Activated CD4-positive, alpha-beta T cell treated with anti-CD3 and anti-CD28 coated beads, Interleukin-2, amount 50 U/mL, for 48 hours (primary cell): ENCODE measurements around the gene EGFL8.
"Not testable (repeated sequence)": the region's sequence is repeated elsewhere in the genome, so short reads cannot be mapped to it uniquely, and the experiment has no call there.

ENCODE experiments used
- DNase-seq, 2 experiments: peaks; one replicate each; pipeline ENCODE4 v3.0.0-alpha.2; 2020

The EGFL8 gene

DNA sequence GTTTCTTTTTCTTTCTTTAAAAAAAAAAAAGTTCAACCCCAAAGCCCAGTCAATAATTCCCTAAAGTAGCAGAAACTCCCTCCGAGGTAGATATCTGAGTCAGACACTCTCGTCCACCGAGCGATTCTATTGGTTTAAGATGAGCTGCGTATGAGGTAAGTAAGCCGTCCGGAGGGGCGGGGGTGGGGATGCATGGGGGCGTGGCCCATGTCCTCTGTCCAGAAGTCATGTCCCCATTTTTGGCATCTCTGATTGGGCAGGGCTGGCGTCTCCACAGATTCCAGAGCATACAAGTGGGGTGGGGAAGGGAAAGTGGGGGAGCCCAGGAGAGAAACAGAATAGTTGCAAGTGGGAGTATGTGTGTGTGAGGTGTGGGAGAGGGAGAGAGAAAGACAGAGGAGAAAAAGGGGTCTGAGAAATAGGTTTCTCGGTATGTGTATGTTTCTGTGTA lies 21.3 kb downstream of the EGFL8 start:
- DNase-seq: peak; percentile 72 to 78

DNA sequence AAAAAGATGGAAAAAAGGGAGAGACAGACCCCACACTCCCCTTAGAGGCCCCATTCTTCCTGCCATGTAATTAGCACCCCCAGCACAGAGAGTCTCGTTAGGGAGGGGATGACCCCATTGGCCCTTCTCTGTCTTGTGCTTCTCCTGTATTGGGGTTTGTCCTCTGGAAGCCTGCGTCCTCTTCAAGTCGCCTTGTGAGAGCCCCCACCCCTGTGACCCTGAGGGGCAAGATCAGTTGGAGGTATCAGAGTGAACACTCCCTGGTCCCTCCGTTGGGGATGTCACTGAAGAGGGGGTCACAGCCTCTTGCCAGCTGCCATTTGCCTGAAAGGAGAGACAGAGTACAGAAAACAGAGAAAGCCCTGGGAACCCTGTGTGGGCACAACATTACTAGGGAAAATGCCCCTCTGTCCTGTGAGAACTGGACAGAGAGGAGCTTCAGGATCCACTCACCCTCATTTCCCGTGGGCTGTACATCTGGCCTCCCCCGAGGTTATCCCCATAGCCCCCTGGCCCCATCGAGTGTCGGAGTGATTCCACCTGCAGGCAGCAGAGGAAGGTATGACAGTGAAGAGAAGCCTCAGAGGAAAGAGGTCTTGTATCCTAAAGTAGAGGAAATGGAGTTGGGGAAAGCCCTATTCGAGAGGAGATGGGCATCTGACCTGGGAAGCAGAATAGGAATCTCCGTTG lies 21.9 kb downstream of the EGFL8 start:
- not testable (repeated sequence) for DNase-seq

DNA sequence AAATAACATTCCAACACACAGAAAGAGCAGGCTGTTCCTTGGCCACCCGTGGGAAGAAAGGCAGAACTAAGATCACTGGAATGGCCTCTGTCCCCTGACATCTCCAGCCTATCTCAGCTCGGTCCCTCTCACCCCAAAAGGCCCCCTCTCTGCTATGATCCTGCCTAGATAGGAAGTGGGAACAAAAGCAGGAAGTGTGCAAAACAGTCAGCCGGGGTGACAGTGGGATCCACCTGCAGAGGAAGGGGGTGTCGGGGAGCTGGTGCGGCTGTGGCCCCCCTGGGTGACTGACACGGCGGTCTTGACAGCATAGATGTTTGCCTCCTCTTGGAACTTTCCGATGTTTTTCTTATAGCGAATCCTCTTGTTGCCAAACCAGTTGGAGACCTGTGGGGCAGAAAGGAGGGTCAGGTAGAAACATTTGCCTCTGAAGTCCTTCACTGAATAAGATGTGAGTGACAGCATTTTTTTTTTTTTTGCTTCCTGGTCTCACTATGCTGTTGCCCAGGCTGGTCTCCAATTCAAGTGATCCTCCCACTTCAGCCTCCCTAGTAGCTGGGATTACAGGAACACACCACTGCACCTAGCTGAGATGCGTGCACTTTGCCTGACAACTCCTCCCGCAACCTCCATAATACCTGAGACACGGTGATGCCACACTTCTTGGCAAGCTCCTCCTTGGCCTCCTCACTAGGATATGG lies 22.8 kb downstream of the EGFL8 start:
- DNase-seq: no peak

DNA sequence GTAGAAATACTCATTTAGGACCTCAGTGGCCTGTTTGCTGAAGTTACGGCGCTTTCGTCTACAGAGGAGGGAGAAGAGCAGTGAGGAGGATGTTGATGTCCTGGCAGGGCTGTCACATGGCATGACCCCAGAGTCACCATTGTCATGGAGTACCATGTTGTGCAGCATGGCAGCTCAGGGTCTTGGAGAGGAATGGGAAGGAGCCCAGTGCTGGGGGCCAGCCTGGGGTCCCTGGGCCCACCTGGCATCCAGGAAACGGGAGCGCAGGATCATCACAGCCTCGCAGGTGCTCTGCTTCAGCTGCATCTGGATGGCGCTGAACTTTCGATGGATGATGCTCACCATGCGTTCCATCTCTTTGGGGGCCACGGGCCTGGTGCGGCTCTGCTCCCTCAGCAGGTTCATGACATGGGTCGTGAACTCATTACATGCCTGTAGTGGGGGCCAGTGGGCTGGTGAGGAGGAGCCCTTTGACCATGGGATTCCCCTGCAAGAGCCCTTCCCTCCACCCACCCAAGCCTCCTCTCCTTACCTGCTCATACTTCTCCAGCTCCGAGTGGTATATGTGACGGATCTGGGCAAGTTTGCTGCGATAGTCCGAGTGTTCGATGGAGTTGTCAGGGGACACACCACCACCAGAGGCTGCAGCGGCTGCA lies 23.5 kb downstream of the EGFL8 start:
- not testable (repeated sequence) for DNase-seq

DNA sequence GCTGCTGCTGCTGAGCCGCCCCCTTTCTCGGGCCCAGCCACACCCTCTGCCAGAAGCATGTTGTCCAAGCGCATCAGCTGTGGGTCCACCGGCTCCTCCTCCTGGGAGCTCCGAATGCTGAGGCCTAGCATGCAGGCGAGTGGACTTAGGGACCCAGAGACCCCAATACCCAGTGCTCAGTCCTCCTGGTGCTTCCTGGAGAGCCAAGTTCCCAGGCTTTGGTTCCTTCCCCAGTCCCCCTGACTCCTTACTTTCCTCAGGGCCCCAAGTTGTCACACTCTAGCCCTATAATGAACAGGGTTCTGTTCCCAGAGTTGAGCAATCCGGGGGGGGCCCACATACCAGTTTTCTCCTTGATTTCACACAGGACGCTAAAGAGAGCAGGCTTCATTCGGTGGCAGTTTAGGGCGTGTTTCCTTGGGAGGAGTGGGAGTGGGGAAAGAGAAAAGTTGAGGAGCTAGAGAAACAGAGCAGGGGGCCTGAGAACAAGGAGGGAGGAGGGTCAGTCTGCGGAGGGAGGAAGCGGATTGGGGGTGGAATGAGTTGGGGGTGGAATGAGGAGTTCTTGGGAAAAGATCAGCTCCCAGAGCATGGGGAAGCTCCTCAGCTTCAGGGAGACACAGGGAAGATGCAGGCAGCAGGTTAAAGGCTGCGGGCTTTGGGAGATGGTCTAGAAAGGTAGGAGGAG lies 24.1 kb downstream of the EGFL8 start:
- DNase-seq: no peak

DNA sequence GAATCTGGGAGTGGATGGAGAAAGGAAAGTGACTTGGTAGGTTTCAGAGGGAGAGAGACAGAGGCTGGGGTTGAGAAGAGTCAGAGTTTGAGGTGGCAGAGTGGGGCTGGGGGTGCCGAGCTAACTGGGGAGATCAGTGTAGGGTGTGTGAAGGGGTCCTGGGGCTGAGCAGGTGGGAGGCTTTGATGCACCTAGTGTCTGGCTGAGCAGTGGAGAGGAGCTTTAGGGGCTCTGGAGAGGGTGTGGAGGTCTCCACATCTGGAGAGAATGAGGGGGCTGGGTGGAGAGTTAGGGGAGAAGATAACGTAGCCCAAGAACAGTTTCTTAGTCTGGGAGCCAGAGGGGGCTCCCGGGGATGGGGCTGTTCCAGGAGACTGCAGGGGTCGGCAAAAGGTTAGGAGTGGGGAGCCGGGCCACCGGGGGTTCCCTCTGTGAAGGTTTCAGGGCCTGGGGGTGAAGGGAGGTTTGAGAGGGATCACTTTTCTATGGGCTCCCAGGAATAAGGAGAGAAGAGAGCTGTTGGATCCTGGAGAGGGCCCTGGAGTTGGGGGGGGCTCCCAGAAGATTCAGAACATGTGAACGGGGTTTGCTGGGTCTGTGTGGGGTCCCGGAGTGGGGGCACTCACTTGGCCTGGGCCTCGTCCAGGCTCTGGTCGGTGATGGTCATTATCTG lies 24.8 kb downstream of the EGFL8 start:
- no peak for DNase-seq

DNA sequence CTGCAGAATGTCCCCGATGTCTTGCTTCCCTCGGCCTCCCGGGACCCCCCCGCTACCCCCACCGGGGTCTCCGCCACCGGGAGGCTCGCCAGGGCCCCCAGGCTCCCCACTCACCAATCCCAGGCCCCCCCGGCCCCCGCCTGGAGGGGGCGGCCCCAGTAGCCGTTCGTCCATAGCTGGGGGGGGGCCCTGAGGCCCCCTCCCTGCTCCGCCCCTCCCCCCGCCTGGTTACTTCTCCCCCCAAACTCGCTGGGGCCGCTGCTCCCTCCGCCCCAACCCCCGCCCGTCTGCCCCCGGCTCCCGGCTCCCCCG lies 25.3 kb downstream of the EGFL8 start:
- no peak for DNase-seq

DNA sequence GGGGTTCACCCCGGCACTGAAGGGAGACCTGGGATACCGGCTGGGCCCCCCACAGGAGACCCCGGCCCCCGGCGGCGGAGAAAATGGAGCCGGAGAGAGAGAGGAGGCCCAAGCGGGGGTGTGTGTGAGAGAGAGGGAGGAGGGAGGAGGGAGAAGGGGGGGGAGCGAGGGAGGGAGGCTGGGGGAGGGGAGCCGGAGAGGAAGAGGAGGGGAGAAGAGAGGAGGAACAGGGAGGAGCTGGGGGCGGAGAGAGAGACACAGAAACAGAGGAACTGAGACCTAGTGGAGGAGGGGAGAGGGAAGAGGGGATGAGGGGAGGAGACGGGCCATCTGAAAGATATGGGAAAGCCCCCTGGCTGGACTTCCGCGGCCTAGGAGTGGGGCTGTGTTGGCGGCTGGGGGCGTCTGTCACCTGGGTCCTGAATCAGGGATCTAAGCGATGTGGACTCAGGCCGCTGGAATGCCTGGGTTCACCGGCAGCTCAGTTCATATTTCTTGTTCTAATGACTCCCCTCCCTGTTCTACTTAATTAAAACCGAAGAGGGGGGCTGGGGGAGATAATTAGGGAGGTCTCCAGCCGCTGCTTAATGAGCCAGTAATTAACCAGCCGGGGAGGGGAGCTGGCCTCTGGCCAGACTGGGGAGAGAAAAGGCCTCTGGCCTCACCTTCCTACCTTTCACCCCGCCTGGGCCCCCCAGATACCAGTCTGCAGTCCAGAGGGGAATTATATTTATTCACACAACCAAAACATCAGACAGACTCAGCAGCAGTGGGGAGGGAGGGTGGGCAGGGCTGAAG lies 25.9 kb downstream of the EGFL8 start, which contains the start of gene PBX2:
Gene PBX2 (minus strand): TSS at position 149 of the 798 bp plus-strand sequence. CDS start 287 bp downstream, outside the sequence.
- DNase-seq: peak; percentile 90 to 92

DNA sequence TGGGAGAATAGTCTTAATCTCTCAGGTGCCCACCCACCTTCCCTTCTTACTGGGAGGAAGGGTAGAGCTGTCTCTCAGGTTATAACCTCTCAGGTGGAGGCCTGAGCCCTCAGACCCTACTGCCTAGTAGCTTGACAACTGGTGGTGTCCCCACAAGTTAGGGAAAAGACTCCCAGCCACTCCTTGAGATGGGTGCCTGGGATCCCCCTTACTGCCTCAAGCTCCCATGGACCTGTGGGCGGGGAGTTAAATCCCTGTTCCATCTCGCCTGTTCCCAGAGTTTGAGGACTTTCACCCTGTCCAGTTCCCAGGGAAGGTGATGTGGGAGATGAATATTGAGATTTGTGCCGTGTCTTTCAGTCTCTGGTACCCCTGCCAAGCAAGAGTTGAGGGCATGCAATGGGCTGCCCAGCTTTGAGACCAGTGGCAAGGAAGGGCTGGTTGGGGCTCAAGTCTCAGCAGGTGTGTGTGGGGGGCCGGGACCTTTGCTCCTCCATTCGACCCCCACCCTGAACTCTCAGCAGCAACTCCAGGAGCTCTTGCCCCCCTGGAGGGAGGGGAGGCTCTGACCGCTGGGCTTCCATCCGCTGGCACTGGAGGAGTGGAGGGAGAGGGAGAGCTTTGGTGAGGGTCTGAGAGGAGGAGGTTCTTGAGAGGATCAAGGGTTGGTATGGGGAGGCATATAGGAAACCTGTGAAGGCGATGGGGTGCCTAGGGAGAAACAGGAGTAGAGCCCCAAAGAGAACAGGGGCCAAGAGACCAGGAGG lies 26.7 kb downstream of the EGFL8 start:
- DNase-seq: no peak

DNA sequence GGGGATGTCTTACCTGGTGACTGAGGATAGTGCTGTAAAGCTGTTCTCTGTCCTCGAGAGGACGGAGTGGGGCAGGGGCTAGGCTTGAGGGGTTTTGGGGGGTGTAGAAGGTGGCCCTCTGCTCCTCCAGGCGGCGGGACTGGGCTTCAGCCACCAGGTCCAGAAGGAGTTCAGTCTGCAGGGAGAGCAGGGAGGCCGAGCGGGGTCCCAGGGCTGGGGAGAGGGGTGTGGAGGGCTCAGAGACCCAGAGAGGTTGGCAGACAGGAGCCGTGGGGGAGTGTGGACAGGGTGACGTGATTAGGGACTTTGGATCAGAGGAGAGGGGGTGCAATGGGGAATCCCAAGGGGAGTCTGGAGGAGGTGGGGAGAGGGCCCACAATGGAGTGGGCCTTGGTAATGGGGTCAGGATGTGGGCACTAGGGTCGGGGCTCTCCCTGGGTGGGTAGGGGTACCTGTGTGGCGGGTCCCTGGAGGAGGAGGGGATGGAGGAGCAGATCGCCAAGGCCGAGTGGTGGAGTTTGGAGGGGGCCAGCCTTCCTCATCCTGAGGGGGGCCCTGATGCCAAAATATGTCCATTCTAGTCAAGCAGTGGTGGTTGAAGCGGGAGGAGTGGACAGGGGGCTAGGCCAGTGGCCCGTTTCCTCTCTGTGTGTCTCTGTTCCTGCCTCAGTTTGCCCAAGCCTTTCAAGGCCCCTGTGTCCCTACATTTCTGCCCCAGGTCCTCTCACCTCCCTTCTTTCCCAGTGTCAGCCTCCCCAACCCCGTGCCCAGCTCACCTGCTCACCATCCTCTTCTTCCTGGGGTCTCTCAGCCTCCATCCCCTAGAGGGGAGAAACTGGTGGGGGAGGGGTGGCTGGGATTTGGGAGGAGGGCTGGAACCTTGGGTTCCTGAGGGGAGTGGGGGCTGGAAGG lies 27.6 kb downstream of the EGFL8 start:
- no peak for DNase-seq

DNA sequence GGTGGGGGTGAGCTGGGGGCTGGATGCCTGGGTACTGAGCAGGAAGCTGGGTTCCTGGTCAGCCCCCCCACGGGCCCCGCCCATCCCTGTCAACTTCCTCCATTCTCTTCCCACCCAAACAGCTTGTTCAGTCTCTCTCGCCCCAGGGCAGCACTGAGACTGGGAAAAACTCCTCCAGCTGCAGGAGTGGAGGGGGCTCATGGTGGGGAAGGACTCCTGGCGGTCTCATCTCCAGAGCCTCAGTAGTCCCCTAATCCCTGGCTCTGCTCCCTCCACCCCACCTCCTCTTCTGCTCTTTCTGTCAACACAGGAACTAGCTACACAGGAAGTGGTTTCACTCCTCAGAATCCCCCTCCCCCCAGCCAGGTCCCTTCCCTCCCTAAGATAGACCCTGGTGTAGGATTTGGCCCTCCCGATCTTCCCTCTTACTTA lies 28.2 kb downstream of the EGFL8 start, which contains the start of gene GPSM3:
Gene GPSM3 (minus strand): TSS at position 36 of the 432 bp plus-strand sequence. CDS start 130 bp downstream, outside the sequence.
- DNase-seq: peak; percentile 63 to 68

DNA sequence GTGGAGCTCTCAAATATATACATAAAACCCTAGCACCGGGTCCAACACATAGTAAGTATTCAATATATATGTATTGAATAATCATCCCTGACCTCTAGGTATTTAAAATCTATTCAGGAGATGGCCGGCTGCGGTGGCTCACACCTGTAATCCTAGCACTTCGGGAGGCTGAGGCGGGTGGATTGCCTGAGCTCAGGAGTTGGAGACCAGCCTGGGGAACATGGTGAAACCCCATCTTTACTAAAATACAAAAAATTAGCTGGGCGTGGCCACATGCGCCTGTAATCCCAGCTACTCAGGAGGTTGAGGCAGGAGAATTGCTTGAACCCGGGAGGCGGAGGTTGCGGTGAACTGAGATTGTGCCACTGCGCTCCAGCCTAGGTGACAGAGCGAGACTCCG lies 28.7 kb downstream of the EGFL8 start:
- DNase-seq: peak in 1 of 2 experiments; percentile 8

DNA sequence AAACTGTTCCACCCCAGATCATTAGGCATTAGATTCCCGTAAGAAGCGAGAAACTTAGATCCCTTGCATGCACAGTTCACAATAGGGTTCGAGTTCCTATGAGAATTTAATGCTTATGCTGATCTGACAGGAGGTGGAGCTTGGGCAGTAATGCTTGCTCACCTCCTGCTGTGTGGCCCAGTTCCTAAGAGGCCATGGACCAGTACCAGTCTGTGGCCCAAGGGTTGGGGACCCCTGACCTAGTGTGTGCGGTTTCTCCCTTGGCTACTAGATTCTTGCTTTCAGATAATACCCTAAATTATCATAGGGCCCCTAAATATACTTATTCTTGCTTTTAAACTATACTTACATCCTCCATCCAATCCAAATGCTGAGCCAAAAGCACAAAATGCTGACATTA lies 30.0 kb downstream of the EGFL8 start:
- no peak for DNase-seq

DNA sequence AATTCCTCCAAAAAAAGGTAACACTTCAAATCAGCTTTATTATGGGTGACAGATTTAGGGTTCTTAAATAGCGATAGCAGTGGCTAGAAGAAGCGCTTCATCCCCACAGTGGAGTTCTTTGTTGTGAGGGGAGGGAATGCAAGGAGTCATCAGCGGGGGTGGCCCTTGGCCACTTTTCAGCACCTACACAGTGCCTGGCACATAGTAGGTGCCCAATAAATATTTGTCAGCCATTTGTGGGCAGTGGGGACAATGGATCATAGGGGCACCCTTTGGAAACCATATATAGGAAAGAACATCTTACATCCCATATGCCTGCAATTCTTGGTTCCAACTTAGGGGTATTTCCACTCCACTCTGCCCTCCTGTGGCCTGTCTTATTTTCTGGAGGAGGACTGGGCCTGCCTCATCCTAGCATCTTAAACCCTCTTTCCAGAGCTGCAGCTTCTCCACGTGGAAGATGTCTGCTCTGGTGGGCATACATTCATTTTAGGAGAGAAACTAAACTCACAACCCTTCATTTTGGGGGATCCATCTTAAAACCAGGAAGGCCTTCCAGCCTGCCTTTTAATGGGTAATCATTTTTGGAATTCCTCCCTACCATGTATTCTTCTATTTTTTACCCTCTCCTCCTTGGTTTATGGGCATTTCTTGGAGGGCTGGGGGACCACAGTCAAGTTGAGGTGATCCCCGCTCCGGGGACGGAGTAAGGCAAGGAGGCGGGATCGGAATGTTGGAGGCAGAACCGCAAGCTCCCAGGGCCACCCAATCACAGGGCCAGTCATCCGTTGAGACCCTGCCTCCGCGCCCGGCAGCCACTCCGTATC lies 30.6 kb downstream of the EGFL8 start:
- DNase-seq: peak in 1 of 2 experiments; percentile 47

DNA sequence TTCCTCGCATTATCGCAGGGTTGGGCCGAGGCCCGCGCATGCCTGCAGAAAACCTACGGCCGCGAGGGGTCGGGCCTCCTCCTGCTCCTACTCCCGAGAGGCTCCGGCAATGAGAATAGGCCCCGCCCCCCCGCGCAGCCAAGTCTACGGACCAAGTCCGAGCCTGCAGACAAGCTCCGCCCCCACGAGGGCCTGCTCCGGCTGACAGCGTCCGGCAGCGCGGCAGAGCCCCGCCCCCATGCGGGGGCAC lies 31.2 kb downstream of the EGFL8 start:
- peak; percentile 100 for DNase-seq

DNA sequence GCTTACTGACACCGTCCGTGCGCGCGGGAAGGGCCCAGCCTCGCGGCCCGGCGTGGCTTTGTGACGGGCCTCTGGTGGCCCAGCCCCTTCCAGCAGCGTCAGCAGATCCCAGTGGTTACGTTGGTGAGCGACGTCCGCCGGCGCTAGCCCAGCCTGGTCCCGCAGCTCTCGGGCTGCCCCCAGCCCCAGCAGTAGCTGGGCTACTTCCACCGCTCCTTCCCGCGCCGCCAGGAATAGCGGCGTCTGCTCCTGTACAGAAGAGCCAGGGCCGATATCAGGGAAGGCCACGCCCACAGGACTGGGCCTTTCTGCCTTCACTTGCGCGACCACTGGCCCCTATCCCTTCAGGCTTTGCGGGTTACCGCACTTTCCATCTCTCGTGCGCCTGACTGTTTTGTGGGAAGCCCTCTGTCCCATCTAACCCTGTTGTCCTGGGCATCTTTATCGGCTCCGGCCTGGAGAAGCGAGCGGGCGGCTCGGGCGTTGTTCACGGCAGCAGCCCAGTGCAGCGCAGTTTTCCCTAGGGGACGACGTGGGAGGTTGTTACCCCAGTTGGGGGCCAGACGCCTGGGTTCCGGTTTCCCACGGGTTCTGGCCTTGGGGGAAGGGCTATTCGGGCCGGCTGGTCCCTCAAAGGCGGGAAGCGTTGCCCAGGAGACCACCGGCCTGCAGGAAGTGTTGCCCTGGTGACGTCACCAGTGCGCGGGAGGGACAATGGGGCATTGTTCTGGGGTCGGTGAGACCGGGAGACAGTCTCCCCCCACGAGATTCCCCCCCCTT lies 31.7 kb downstream of the EGFL8 start:
- peak; percentile 70 to 78 for DNase-seq

DNA sequence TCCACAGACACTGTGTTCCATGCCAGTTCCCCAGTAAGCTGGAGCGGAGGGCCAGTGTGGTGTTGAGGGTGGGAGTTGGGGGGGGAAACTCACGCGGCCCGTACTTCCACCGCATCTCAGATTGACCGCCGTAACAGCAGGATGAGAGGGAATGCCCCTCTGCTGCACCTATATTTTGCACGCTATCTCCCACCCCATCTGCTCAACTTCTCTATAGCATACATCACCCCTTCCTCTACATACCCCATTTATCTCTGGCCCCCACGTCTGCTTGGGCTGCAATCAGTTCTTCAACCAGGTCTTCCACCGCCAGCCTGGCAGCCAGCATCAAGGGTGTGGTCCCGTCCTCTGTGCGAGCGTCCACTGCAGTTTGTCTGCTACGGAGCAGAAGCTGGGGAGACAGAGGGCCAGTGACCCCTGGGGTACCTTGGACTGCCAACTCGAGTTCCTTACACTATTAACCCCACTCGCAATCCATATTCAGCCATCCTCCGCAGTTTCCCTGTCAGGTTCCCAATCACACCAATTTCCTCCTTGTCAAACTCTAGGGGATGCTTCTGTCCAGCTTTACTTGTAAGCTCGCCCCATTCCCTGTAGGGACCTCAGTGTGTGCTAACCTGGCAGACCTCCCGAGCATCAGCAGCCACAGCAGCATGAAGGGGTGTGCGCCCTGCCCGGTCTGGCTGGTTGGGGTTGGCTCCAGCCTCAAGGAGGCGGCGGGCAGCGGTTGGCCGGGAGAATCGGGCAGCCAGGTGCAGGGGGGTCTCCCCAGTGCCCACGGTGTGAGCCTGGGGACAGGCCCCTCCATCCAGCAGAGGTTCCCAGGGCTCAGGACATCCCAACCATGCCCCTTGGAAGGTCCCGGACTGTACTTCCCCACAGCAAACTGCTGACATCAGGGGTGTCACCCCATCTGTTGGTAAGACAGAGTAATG lies 32.6 kb downstream of the EGFL8 start:
- DNase-seq: no peak
